SK-N-SH (cell line): ENCODE measurements around the gene SPEF2. TPM values are rescaled to one million over a fixed set of nuclear protein-coding genes. Genes with fewer than 3 reads are reported as not detected.

Experiments used
- CTCF ChIA-PET: fragments of 300-600, 350-600 bp; formaldehyde crosslinking; extraction: SDS; loops from one replicate; lab custom pipeline; 2021; lab: Yijun Ruan, JAX
- POLR2A ChIA-PET: fragments of 350-600 bp; sonication (Branson Sonifier 250); formaldehyde crosslinking; extraction: SDS; loops from one replicate; lab custom pipeline; 2020; ENCODE audit warnings: antibody characterized with exemption, inconsistent platforms; lab: Yijun Ruan, JAX
- DNase-seq: peaks from one replicate; pipeline ENCODE4 v3.0.0; 2012
- H2AFZ ChIP-seq: fragments of 200-600 bp; sonication (generic); 2 replicates; pipeline ENCODE4 v1.8.1; 2016; ENCODE audit warnings: antibody characterized with exemption, mild to moderate bottlenecking, low read depth
- H3F3A ChIP-seq: fragments of 200-600 bp; sonication (generic); replicated peaks from 2 replicates; pipeline ENCODE3; 2016; ENCODE audit warnings: antibody characterized with exemption, mild to moderate bottlenecking; ENCODE audit not compliant: insufficient read depth
- H3K27ac ChIP-seq, 2 experiments: fragments of 200-500 bp in 1 of 2; fragments of 200-600 bp in 1 of 2; sonication (Bioruptor generic) in 1 of 2; sonication (generic), shearing (Covaris generic) in 1 of 2; 2 replicates each; pipeline versions ENCODE4 v1.5.1 to v1.6.1; 2014 to 2016; ENCODE audit warnings: low read depth in 2 of 2, inconsistent platforms in 1 of 2, low read length in 1 of 2, mild to moderate bottlenecking in 1 of 2, mixed read lengths in 1 of 2
- H3K27me3 ChIP-seq: fragments of 200-600 bp; sonication (generic), shearing (Covaris generic); 2 replicates; pipeline ENCODE4 v1.6.1; 2016; ENCODE audit warnings: mixed run types; ENCODE audit not compliant: insufficient read depth
- H3K36me3 ChIP-seq, 2 experiments: fragments of 200-500 bp in 1 of 2; fragments of 200-600 bp in 1 of 2; sonication (Bioruptor generic) in 1 of 2; sonication (generic) in 1 of 2; replicated peaks in 1 of 2; 2 replicates each; pipeline versions ENCODE3 to v1.5.1; 2014 to 2016; ENCODE audit warnings: low read length in 1 of 2, mild to moderate bottlenecking in 1 of 2; ENCODE audit not compliant: insufficient read depth in 2 of 2, control insufficient read depth in 1 of 2
- H3K4me1 ChIP-seq, 2 experiments: fragments of 200-500 bp in 1 of 2; fragments of 200-600 bp in 1 of 2; sonication (Bioruptor generic) in 1 of 2; sonication (generic), shearing (Covaris generic) in 1 of 2; 2 replicates each; pipeline versions ENCODE4 v1.5.1 to v1.6.1; 2014 to 2016; ENCODE audit warnings: low read depth in 1 of 2, low read length in 1 of 2, mixed run types in 1 of 2; ENCODE audit not compliant: insufficient read depth in 2 of 2, control insufficient read depth in 1 of 2
- H3K4me2 ChIP-seq: fragments of 200-600 bp; sonication (generic), shearing (Covaris generic); 2 replicates; pipeline ENCODE4 v1.6.1; 2017; ENCODE audit warnings: mixed run types
- H3K4me3 ChIP-seq, 2 experiments: fragments of 200-500 bp in 1 of 2; fragments of 200-600 bp in 1 of 2; sonication (Bioruptor generic) in 1 of 2; sonication (generic), shearing (Covaris generic) in 1 of 2; 2 replicates each; pipeline versions ENCODE4 v1.5.1 to v1.8.1; 2014 to 2016; ENCODE audit warnings: low read depth in 2 of 2, inconsistent platforms in 1 of 2, low read length in 1 of 2, mild to moderate bottlenecking in 1 of 2, mixed read lengths in 1 of 2, moderate library complexity in 1 of 2
- H3K79me2 ChIP-seq: fragments of 200-600 bp; sonication (generic); 2 replicates; pipeline ENCODE4 v1.8.1; 2017; ENCODE audit warnings: mild to moderate bottlenecking; ENCODE audit not compliant: insufficient read depth
- H3K9ac ChIP-seq: fragments of 200-600 bp; sonication (generic); 2 replicates; pipeline ENCODE4 v1.6.1; 2017; ENCODE audit warnings: mixed run types
- H3K9me2 ChIP-seq: fragments of 200-600 bp; sonication (generic); 2 replicates; pipeline ENCODE4 v1.6.1; 2017; ENCODE audit warnings: mixed run types
- H3K9me3 ChIP-seq: fragments of 200-600 bp; sonication (generic); 2 replicates; pipeline ENCODE4 v1.6.1; 2017; ENCODE audit warnings: mixed run types, mild to moderate bottlenecking, moderate library complexity
- H4K20me1 ChIP-seq: fragments of 200-600 bp; sonication (generic); 2 replicates; pipeline ENCODE4 v1.6.1; 2017; ENCODE audit warnings: mild to moderate bottlenecking, mixed run types; ENCODE audit not compliant: insufficient read depth
- ELF1 ChIP-seq: IDR thresholded peaks from 2 replicates; pipeline ENCODE4 v1.4.0; 2012
- EZH2phosphoT487 ChIP-seq: fragments of 200-600 bp; sonication (generic); IDR thresholded peaks from 2 replicates; pipeline ENCODE4 v1.6.1; 2017; ENCODE audit warnings: low read depth, mixed run types, mild to moderate bottlenecking, antibody characterized with exemption, moderate library complexity, borderline replicate concordance
- FOXJ3 ChIP-seq: sonication (generic); formaldehyde crosslinking; IDR thresholded peaks from 2 replicates; pipeline ENCODE4 v1.5.1; 2020; ENCODE audit warnings: mild to moderate bottlenecking, missing genetic modification reagents
- FOXM1 ChIP-seq: IDR thresholded peaks from 2 replicates; pipeline ENCODE4 v1.4.0; 2012; ENCODE audit warnings: low read depth, mild to moderate bottlenecking
- GATA2 ChIP-seq: sonication (generic); formaldehyde crosslinking; IDR thresholded peaks from 2 replicates; pipeline ENCODE4 v1.5.0; 2020; ENCODE audit warnings: mild to moderate bottlenecking, missing genetic modification reagents
- IRF3 ChIP-seq: fragments of 150-350 bp; IDR thresholded peaks from 2 replicates; pipeline ENCODE4 v1.6.1; 2016; ENCODE audit warnings: mild to moderate bottlenecking, low read depth, low read length
- JUND ChIP-seq: IDR thresholded peaks from 2 replicates; pipeline ENCODE4 v1.4.0; 2012
- NFIC ChIP-seq: IDR thresholded peaks from 2 replicates; pipeline ENCODE4 v1.4.0; 2012; ENCODE audit warnings: borderline replicate concordance
- RFX5 ChIP-seq: IDR thresholded peaks from 2 replicates; pipeline ENCODE4 v1.6.1; 2012; ENCODE audit warnings: mild to moderate bottlenecking, improper control_type of control experiment, low read length
- RXRA ChIP-seq: IDR thresholded peaks from 2 replicates; pipeline ENCODE4 v1.4.0; 2012; ENCODE audit warnings: low read depth, mild to moderate bottlenecking, borderline replicate concordance
- SMC3 ChIP-seq: IDR thresholded peaks from 2 replicates; pipeline ENCODE4 v1.6.1; 2012; ENCODE audit warnings: low read depth, low read length, improper control_type of control experiment
- TAF1 ChIP-seq: IDR thresholded peaks from 2 replicates; pipeline ENCODE4 v1.6.1; 2012; ENCODE audit warnings: low read depth, mild to moderate bottlenecking, low read length, moderate library complexity, borderline replicate concordance
- TCF12 ChIP-seq: IDR thresholded peaks from 2 replicates; pipeline ENCODE4 v1.4.0; 2012
- TEAD4 ChIP-seq: IDR thresholded peaks from 2 replicates; pipeline ENCODE4 v1.4.0; 2012; ENCODE audit warnings: mild to moderate bottlenecking, borderline replicate concordance; ENCODE audit not compliant: insufficient read depth
- USF1 ChIP-seq: IDR thresholded peaks from 2 replicates; pipeline ENCODE4 v1.4.0; 2012; ENCODE audit warnings: low read depth, borderline replicate concordance
- YY1 ChIP-seq: IDR thresholded peaks from 2 replicates; pipeline ENCODE4 v1.4.0; 2012; ENCODE audit warnings: low read depth, mild to moderate bottlenecking
- WGBS: methylation state at CpG from one replicate; pipeline ENCODE4 v1.1.6; 2017; ENCODE audit warnings: low lambda C conversion rate; 5-methylcytosine and 5-hydroxymethylcytosine counted together
- polyA plus RNA-seq, 3 experiments: library from polyadenylated mRNA; depleted of rRNA; stranded (reverse); fragments of >200 nt; gene quantifications; 2 replicates each; pipeline ENCODE4 v1.2.3, GENCODE V29; 2012
- TF ChIP-seq, protein P1 (sequence below): fragments of 150-350 bp; IDR thresholded peaks from 2 replicates; pipeline ENCODE4 v1.6.1; 2017; ENCODE audit warnings: antibody characterized with exemption, low read length, low read depth, borderline replicate concordance
- TF ChIP-seq, protein P2 (sequence below): IDR thresholded peaks from 2 replicates; pipeline ENCODE4 v1.6.1; 2012; ENCODE audit warnings: mild to moderate bottlenecking, low read depth, low read length, moderate library complexity
- TF ChIP-seq, protein P3 (sequence below): IDR thresholded peaks from 2 replicates; pipeline ENCODE4 v1.4.0; 2012; ENCODE audit warnings: low read depth, borderline replicate concordance
- TF ChIP-seq, protein P4 (sequence below): IDR thresholded peaks from 2 replicates; pipeline ENCODE4; 2012

SPEF2 gene
- polyA plus RNA-seq, 1 of the 3 experiments (the other 2 are of a cell fraction): 1.6 TPM

DNA sequence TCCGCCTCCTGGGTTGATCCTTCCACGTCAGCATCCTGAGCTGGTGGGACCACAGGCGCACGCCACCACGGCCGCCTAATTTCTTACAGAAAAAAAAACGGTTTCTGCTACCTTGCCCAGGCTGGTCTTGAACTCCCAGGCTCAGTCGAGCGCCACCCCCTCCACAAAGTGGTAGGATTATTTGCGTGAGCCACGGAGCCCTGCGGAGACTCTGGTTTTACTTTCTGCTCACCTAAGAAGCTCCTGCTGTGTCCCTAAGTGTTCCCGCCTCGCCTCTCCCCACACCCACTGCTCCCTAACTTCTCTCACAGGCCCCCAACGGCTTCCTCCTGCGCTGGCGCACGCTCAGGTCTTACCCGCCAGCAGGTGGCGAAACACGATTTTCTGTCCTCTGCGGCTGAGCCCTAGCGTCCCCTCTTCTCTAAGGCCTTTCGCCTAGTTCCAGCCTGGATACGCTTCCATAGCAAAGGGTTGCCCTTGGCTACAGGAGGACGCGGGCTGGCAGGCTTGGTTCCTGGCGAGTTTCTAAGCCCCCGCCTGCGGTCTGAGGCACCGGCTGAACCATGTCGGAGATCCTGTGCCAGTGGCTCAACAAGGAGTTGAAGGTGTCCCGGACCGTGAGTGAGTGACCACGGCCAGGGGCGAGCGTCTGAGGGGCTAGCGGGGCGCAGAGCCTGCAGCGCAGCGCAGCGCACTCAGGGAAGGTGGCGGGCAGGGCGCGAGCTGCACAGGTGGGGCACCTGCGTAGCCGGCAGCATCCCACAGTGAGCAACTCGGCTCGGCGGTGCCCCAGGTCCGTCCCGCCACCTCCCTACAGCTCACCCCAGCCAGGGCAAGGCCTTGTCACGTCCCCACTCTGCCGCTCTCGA, at the start of gene SPEF2 (continued):
- TF ChIP-seq TEAD4: no peak
- no peak for TF ChIP-seq ELF1
- no peak; the same call in 1 of the 2 replicates for TF ChIP-seq GATA2 (CRISPR knock-in tag)
- no peak for TF ChIP-seq FOXM1
- TF ChIP-seq IRF3: no peak
- TF ChIP-seq TAF1: peak; percentile 56; the same call in 1 of the 2 replicates
- TF ChIP-seq, protein P1, sequence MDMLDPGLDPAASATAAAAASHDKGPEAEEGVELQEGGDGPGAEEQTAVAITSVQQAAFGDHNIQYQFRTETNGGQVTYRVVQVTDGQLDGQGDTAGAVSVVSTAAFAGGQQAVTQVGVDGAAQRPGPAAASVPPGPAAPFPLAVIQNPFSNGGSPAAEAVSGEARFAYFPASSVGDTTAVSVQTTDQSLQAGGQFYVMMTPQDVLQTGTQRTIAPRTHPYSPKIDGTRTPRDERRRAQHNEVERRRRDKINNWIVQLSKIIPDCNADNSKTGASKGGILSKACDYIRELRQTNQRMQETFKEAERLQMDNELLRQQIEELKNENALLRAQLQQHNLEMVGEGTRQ: no peak

- H3K9ac ChIP-seq: no peak overlapping the region
- H3K9me3 ChIP-seq: no peaks in the 10 kb centered on the region
- H3K27ac ChIP-seq: no peak overlapping the region
- TF ChIP-seq JUND (no peak), RXRA (no peak), USF1 (no peak), IRF3 (no peak), FOXJ3 (no peak), NFIC (no peak), SMC3 (no peak), TAF1 (no peak), TCF12 (no peak), ELF1 (no peak), YY1 (no peak), TEAD4 (no peak), RFX5 (no peak), EZH2phosphoT487 (no peak)
- TF ChIP-seq, protein P2, sequence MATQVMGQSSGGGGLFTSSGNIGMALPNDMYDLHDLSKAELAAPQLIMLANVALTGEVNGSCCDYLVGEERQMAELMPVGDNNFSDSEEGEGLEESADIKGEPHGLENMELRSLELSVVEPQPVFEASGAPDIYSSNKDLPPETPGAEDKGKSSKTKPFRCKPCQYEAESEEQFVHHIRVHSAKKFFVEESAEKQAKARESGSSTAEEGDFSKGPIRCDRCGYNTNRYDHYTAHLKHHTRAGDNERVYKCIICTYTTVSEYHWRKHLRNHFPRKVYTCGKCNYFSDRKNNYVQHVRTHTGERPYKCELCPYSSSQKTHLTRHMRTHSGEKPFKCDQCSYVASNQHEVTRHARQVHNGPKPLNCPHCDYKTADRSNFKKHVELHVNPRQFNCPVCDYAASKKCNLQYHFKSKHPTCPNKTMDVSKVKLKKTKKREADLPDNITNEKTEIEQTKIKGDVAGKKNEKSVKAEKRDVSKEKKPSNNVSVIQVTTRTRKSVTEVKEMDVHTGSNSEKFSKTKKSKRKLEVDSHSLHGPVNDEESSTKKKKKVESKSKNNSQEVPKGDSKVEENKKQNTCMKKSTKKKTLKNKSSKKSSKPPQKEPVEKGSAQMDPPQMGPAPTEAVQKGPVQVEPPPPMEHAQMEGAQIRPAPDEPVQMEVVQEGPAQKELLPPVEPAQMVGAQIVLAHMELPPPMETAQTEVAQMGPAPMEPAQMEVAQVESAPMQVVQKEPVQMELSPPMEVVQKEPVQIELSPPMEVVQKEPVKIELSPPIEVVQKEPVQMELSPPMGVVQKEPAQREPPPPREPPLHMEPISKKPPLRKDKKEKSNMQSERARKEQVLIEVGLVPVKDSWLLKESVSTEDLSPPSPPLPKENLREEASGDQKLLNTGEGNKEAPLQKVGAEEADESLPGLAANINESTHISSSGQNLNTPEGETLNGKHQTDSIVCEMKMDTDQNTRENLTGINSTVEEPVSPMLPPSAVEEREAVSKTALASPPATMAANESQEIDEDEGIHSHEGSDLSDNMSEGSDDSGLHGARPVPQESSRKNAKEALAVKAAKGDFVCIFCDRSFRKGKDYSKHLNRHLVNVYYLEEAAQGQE: no peak
- TF ChIP-seq, protein P3, sequence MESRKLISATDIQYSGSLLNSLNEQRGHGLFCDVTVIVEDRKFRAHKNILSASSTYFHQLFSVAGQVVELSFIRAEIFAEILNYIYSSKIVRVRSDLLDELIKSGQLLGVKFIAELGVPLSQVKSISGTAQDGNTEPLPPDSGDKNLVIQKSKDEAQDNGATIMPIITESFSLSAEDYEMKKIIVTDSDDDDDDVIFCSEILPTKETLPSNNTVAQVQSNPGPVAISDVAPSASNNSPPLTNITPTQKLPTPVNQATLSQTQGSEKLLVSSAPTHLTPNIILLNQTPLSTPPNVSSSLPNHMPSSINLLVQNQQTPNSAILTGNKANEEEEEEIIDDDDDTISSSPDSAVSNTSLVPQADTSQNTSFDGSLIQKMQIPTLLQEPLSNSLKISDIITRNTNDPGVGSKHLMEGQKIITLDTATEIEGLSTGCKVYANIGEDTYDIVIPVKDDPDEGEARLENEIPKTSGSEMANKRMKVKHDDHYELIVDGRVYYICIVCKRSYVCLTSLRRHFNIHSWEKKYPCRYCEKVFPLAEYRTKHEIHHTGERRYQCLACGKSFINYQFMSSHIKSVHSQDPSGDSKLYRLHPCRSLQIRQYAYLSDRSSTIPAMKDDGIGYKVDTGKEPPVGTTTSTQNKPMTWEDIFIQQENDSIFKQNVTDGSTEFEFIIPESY: no peak
- TF ChIP-seq, protein P4, sequence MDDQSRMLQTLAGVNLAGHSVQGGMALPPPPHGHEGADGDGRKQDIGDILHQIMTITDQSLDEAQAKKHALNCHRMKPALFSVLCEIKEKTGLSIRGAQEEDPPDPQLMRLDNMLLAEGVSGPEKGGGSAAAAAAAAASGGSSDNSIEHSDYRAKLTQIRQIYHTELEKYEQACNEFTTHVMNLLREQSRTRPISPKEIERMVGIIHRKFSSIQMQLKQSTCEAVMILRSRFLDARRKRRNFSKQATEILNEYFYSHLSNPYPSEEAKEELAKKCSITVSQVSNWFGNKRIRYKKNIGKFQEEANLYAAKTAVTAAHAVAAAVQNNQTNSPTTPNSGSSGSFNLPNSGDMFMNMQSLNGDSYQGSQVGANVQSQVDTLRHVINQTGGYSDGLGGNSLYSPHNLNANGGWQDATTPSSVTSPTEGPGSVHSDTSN: no peak
- 2% methylated on average over 1 of the region's 1 CpG for WGBS
- no peak overlapping the region for H2AFZ ChIP-seq
- DNase-seq: no peak
- ChIA-PET CTCF (no interaction called here), POLR2A (no interaction called here)
- no peak overlapping the region for H3K4me2 ChIP-seq
- H3K79me2 ChIP-seq: no peaks in the 10 kb centered on the region
- no peaks in the 10 kb centered on the region for H3K27me3 ChIP-seq
- no peak overlapping the region for H3K4me3 ChIP-seq
- H3F3A ChIP-seq: no peaks in the 10 kb centered on the region
- H4K20me1 ChIP-seq: no peaks in the 10 kb centered on the region
- no peaks in the 10 kb centered on the region for H3K4me1 ChIP-seq
- no peaks in the 10 kb centered on the region for H3K9me2 ChIP-seq
- no peaks in the 10 kb centered on the region for H3K36me3 ChIP-seq
These were observed 42.1 kb upstream of the SPEF2 start for GRCh38 chr5:35575578-35575977.
